Stomach (tissue), 4 donors: ENCODE results near the gene ODAD2.

Source experiments
- CTCF ChIP-seq, 7 experiments: fragments of 450-650 bp in 4 of 7; fragments of 200-600 bp in 3 of 7; sonication (generic) in 3 of 7; IDR thresholded peaks; one replicate each; pipeline ENCODE4 v1.5.1; 2016 to 2019; ENCODE audit warnings: antibody characterized with exemption in 7 of 7, control low read depth in 2 of 7, mild to moderate bottlenecking in 1 of 7
- EP300 ChIP-seq: sonication (generic); formaldehyde crosslinking; IDR thresholded peaks from one replicate; pipeline ENCODE4 v1.6.1; 2017; ENCODE audit warnings: antibody characterized with exemption
- POLR2A ChIP-seq, 4 donors: fragments of 450-650 bp; IDR thresholded peaks; one replicate each; pipeline ENCODE4 v1.6.1; 2016; ENCODE audit warnings: antibody characterized with exemption in 4 of 4, control low read depth in 2 of 4, mild to moderate bottlenecking in 1 of 4, moderate library complexity in 1 of 4
- POLR2AphosphoS5 ChIP-seq, 3 donors: sonication (generic); formaldehyde crosslinking; IDR thresholded peaks; one replicate each; pipeline ENCODE4 v1.6.1; 2016; ENCODE audit warnings: antibody characterized with exemption in 3 of 3

- TF ChIP-seq POLR2AphosphoS5 (IDR thresholded peaks at IDR 0.05) = no peak
- no peak for TF ChIP-seq CTCF (IDR thresholded peaks at IDR 0.05)
- no peak for TF ChIP-seq POLR2A (IDR thresholded peaks at IDR 0.05)
- TF ChIP-seq EP300 = no peak
Observed at GRCh38 chr10:27950242-27950564, 48.7 kb downstream of the ODAD2 start.
